ENCODE measurements around the gene CHST11.

GRCh38 chr12:104598342-104599271 is 141.9 kb downstream of the CHST11 start:
- TF ChIP-seq CTCF (IDR thresholded peaks at IDR 0.05) (no peak), POLR2A (IDR thresholded peaks at IDR 0.05) (no peak)
